ENCODE results near the gene UQCRH. TPM values are rescaled to one million over a fixed set of nuclear protein-coding genes. Genes with fewer than 3 reads are reported as not detected.
A peak's percentile ranks its signal among the peaks of the same experiment; 100 is the strongest.

The UQCRH gene
- total and polyA plus RNA-seq, 8 donors: 172 to 370 (median 333) TPM

GRCh38 chr1:46284597-46285564 is 18.6 kb upstream of the UQCRH start:
- Histone ChIP-seq H3K9me3 (no peaks in the 10 kb centered on the region), H3K27ac (no peak overlapping the region), H3K27me3 (no peaks in the 10 kb centered on the region), H3K36me3 (peaks cover 0 to 68% of the 10 kb centered on the region in 2 donors), H3K4me3 (no peak overlapping the region), H3K4me1 (peaks cover 9 to 24% of the 10 kb centered on the region in 2 donors)
- no peak for TF ChIP-seq CTCF (IDR thresholded peaks at IDR 0.05)
- intact Hi-C loops (cut with DNase I): no loop called here
- no peak for DNase-seq
- ATAC-seq: no peak

GRCh38 chr1:46285730-46286477 is 17.6 kb upstream of the UQCRH start:
- ATAC-seq: no peak
- no peaks in the 10 kb centered on the region for H3K27me3 ChIP-seq
- no peak for TF ChIP-seq CTCF (IDR thresholded peaks at IDR 0.05)
- H3K36me3 ChIP-seq: peaks cover 0 to 60% of the 10 kb centered on the region in 2 donors
- no peak overlapping the region for H3K27ac ChIP-seq
- H3K4me3 ChIP-seq: no peak overlapping the region
- intact Hi-C loops (cut with DNase I): no loop called here
- H3K9me3 ChIP-seq: no peaks in the 10 kb centered on the region
- peaks cover 9 to 24% of the 10 kb centered on the region in 2 donors for H3K4me1 ChIP-seq
- DNase-seq: peak in 1 of 4 donors; percentile 68

- peak; percentile 88 for ATAC-seq
- Histone ChIP-seq H3K27me3 (no peaks in the 10 kb centered on the region), H3K4me1 (peaks cover 9 to 24% of the 10 kb centered on the region in 2 donors), H3K36me3 (peaks cover 0 to 62% of the 10 kb centered on the region in 2 donors), H3K4me3 (no peak overlapping the region), H3K9me3 (no peaks in the 10 kb centered on the region), H3K27ac (peak overlapping the region; percentile 43 to 54)
- peak in 2 of 4 donors; percentile 10 to 38 for DNase-seq
- intact Hi-C loops (cut with DNase I): no loop called here
- TF ChIP-seq CTCF (IDR thresholded peaks at IDR 0.05): no peak
Observed at GRCh38 chr1:46288485-46289133, 14.9 kb upstream of the UQCRH start.

GRCh38 chr1:46289134-46289494 is 14.4 kb upstream of the UQCRH start:
- ATAC-seq: no peak
- intact Hi-C loops (cut with DNase I): no loop called here
- Histone ChIP-seq H3K9me3 (no peaks in the 10 kb centered on the region), H3K4me1 (peaks cover 9 to 24% of the 10 kb centered on the region in 2 donors), H3K27me3 (no peaks in the 10 kb centered on the region), H3K4me3 (no peak overlapping the region), H3K36me3 (peaks cover 0 to 66% of the 10 kb centered on the region in 2 donors), H3K27ac (peak overlapping the region; percentile 43 to 54)
- no peak for DNase-seq
- TF ChIP-seq CTCF (IDR thresholded peaks at IDR 0.05): no peak
